Dermis microvascular lymphatic vessel endothelial cell (primary cell): ENCODE results near the gene FBXL16. TPM values are rescaled to one million over a fixed set of nuclear protein-coding genes. Genes with fewer than 3 reads are reported as not detected.
A peak's percentile ranks its signal among the peaks of the same experiment; 100 is the strongest.

Experiments used
- DNase-seq, 2 donors: peaks; one replicate each; pipeline versions ENCODE4 v3.0.0 to v3.0.0-alpha.2; 2010; ENCODE audit warnings: low read depth in 2 of 2
- total RNA-seq: library from RNA; depleted of rRNA; stranded (reverse); fragments of >200 nt; gene quantifications from 2 replicates; pipeline ENCODE4 v1.2.1, GENCODE V29; 2014

FBXL16 gene
- total RNA-seq, 1 donor from 2014 or later, result under 0.01 TPM

- no peak for DNase-seq
Measured at GRCh38 chr16:678209-678857, 27.3 kb downstream of the FBXL16 start.

- DNase-seq, result no peak
Measured at GRCh38 chr16:677316-678190, 28.0 kb downstream of the FBXL16 start.

- DNase-seq, result no peak
Measured at GRCh38 chr16:676913-677312, 28.7 kb downstream of the FBXL16 start.

GRCh38 chr16:676565-676902 lies 29.1 kb downstream of the FBXL16 start:
- DNase-seq, result no peak

GRCh38 chr16:675884-676564 lies 29.6 kb downstream of the FBXL16 start:
- no peak for DNase-seq

- DNase-seq, result no peak
Measured at GRCh38 chr16:674968-675883, 30.4 kb downstream of the FBXL16 start, which contains the start of gene RHBDL1. Gene RHBDL1 (plus strand): TSS chr16:675671. CDS start chr16:675791, 120 bp downstream.

GRCh38 chr16:674214-674881 lies 31.3 kb downstream of the FBXL16 start:
- no peak for DNase-seq

- DNase-seq, result no peak
Measured at GRCh38 chr16:673399-673991, 32.1 kb downstream of the FBXL16 start.

- DNase-seq, result no peak
Measured at GRCh38 chr16:672851-673250, 32.8 kb downstream of the FBXL16 start.

GRCh38 chr16:672371-672770 lies 33.2 kb downstream of the FBXL16 start:
- no peak for DNase-seq

- no peak for DNase-seq
Measured at GRCh38 chr16:671353-672131, 34.1 kb downstream of the FBXL16 start.

- no peak for DNase-seq
Measured at GRCh38 chr16:670485-671352, 34.9 kb downstream of the FBXL16 start.

- DNase-seq, result no peak
Measured at GRCh38 chr16:669666-670065, 35.9 kb downstream of the FBXL16 start.

- DNase-seq, result peak in 1 of 2 donors; percentile 18
Measured at GRCh38 chr16:668519-669171, 37.0 kb downstream of the FBXL16 start.

GRCh38 chr16:667780-668518 lies 37.7 kb downstream of the FBXL16 start, which contains the start of gene RHOT2:
Gene RHOT2 (plus strand): TSS chr16:668132. CDS start chr16:668200, 68 bp downstream.
- peak; percentile 73 to 93 for DNase-seq

GRCh38 chr16:667113-667779 lies 38.4 kb downstream of the FBXL16 start:
- DNase-seq, result no peak

GRCh38 chr16:666572-666971 lies 39.0 kb downstream of the FBXL16 start:
- no peak for DNase-seq
